ENCODE measurements around the gene RAB40C. TPM values are rescaled to one million over a fixed set of nuclear protein-coding genes. Genes with fewer than 3 reads are reported as not detected.

The RAB40C gene
- total and polyA plus RNA-seq, 9 of the 15 experiments (the other 6 are each of a cell fraction or from before 2014, with no cell fraction given), result 0.17 to 23.4 (median 8.7) TPM

- TF ChIP-seq ZBTB33 (CRISPR knock-in tag; IDR thresholded peaks at IDR 0.05), result peak; percentile 67; the same call in 1 of the 2 replicates
- TF ChIP-seq ATF6 (CRISPR knock-in tag; IDR thresholded peaks at IDR 0.05), result peak; percentile 27; the same call in 1 of the 2 replicates
- peak; percentile 99 for TF ChIP-seq GABPA (tag; conservative IDR thresholded peaks at IDR 0.05; ENCODE audit: low read depth)
- TF ChIP-seq ZNF175 (CRISPR knock-in tag; IDR thresholded peaks at IDR 0.05; ENCODE audit: low read depth), result no peak
- no peak for TF ChIP-seq IRF1 (CRISPR knock-in tag; IDR thresholded peaks at IDR 0.05; ENCODE audit: borderline replicate concordance)
- no peak for TF ChIP-seq TEAD4 (IDR thresholded peaks at IDR 0.05; ENCODE audit: low read length)
- peak; percentile 56; the same call in 1 of the 2 replicates for TF ChIP-seq TEAD4 (CRISPR knock-in tag; IDR thresholded peaks at IDR 0.05; ENCODE audit: borderline replicate concordance)
- TF ChIP-seq TFAP4 (CRISPR knock-in tag; IDR thresholded peaks at IDR 0.05; ENCODE audit: borderline replicate concordance), result peak; percentile 73
- TF ChIP-seq SIN3A (IDR thresholded peaks at IDR 0.05; ENCODE audit: borderline replicate concordance in 2 of 2, control insufficient read depth in 1 of 2, low read depth in 2 of 2, low read length in 2 of 2), result peak in 1 of 2 experiments; percentile 48; a peak in 1 of 4 replicates
- TF ChIP-seq POLR2AphosphoS5 (IDR thresholded peaks at IDR 0.05; ENCODE audit: control insufficient read depth, insufficient read depth, low read depth, low read length), result peak; percentile 83
- TF ChIP-seq ELK3 (CRISPR knock-in tag; IDR thresholded peaks at IDR 0.05), result no peak
- TF ChIP-seq HMGN3 (IDR thresholded peaks at IDR 0.05; ENCODE audit: borderline replicate concordance, extremely low read depth, insufficient read length, low read depth, low read length), result peak; percentile 73
- peak; percentile 45; the same call in 1 of the 2 replicates for TF ChIP-seq ZBTB1 (CRISPR knock-in tag; IDR thresholded peaks at IDR 0.05; ENCODE audit: borderline replicate concordance, low read depth)
- TF ChIP-seq PCBP1 (IDR thresholded peaks at IDR 0.05; ENCODE audit: low read depth, low read length, poor library complexity, severe bottlenecking), result peak; percentile 86
- TF ChIP-seq E2F1 (CRISPR knock-in tag; IDR thresholded peaks at IDR 0.05), result peak; percentile 59; the same call in 1 of the 2 replicates
These were observed 793 bp upstream of the RAB40C start (continued) for GRCh38 chr16:588889-589657.
